Fibroblast of mammary gland (primary cell): ENCODE results near the gene PPP2R5B.

ENCODE experiments used
- DNase-seq: peaks from one replicate; pipeline ENCODE4 v3.0.0-alpha.2; 2010; ENCODE audit warnings: low read depth
- H3K4me3 ChIP-seq: 2 replicates; pipeline ENCODE4 v1.5.1; 2011; ENCODE audit warnings: low read depth, mild to moderate bottlenecking, low read length, moderate library complexity; ENCODE audit not compliant: control insufficient read depth
- CTCF ChIP-seq: conservative IDR thresholded peaks from 2 replicates; pipeline ENCODE4 v1.5.1; 2011; ENCODE audit warnings: low read depth, low read length, inconsistent platforms; ENCODE audit not compliant: control insufficient read depth, insufficient read depth

Gene PPP2R5B

GRCh38 chr11:64919627-64920026 lies 4.9 kb upstream of the PPP2R5B start:
- DNase-seq: no peak
- TF ChIP-seq CTCF: no peak
- H3K4me3 ChIP-seq: no peak overlapping the region

- no peak overlapping the region for H3K4me3 ChIP-seq
- no peak for TF ChIP-seq CTCF
- no peak for DNase-seq
Measured at GRCh38 chr11:64920124-64920523, 4.4 kb upstream of the PPP2R5B start.

GRCh38 chr11:64921384-64921783 lies 3.1 kb upstream of the PPP2R5B start:
- DNase-seq: no peak
- TF ChIP-seq CTCF: no peak
- no peak overlapping the region for H3K4me3 ChIP-seq

- no peak for DNase-seq
- no peak overlapping the region for H3K4me3 ChIP-seq
- TF ChIP-seq CTCF: no peak
Measured at GRCh38 chr11:64923151-64923661, 1.3 kb upstream of the PPP2R5B start.

GRCh38 chr11:64924910-64925284 lies 408 bp downstream of the PPP2R5B start:
- TF ChIP-seq CTCF: no peak
- DNase-seq: no peak

GRCh38 chr11:64925536-64926436 lies 1.3 kb downstream of the PPP2R5B start:
- no peak for DNase-seq
- H3K4me3 ChIP-seq: peak overlapping the region; percentile 74
- TF ChIP-seq CTCF: no peak

More at GRCh38 chr11:64924910-64925284, 408 bp downstream of the PPP2R5B start:
- H3K4me3 ChIP-seq: peak overlapping the region; percentile 74
